GM19372 (cell line): ENCODE measurements around the gene AMBP.
"Not testable (repeated sequence)": the region's sequence is repeated elsewhere in the genome, so short reads cannot be mapped to it uniquely, and the experiment has no call there.

Source experiments
- ATAC-seq: cut with Tn5 transposase; IDR thresholded peaks from one replicate; pipeline ENCODE4 v1.9.1; 2021; ENCODE audit warnings: mild to moderate bottlenecking, low read depth, moderate library complexity; ENCODE audit not compliant: unreplicated experiment

The AMBP gene

GRCh38 chr9:114054191-114054690 is 23.9 kb downstream of the AMBP start:
- ATAC-seq, result no peak

- no peak for ATAC-seq
Measured at GRCh38 chr9:114053246-114054005, 24.7 kb downstream of the AMBP start.

GRCh38 chr9:114051706-114052105 is 26.4 kb downstream of the AMBP start:
- no peak for ATAC-seq

GRCh38 chr9:114051281-114051680 is 26.8 kb downstream of the AMBP start:
- no peak for ATAC-seq

GRCh38 chr9:114050646-114051045 is 27.5 kb downstream of the AMBP start:
- ATAC-seq, result no peak

GRCh38 chr9:114050226-114050568 is 27.9 kb downstream of the AMBP start:
- ATAC-seq, result no peak

GRCh38 chr9:114049441-114050225 is 28.5 kb downstream of the AMBP start:
- ATAC-seq, result no peak

GRCh38 chr9:114048533-114049415 is 29.3 kb downstream of the AMBP start:
- ATAC-seq, result no peak

- no peak for ATAC-seq
Measured at GRCh38 chr9:114047717-114048116, 30.4 kb downstream of the AMBP start.

GRCh38 chr9:114046875-114047274 is 31.2 kb downstream of the AMBP start:
- ATAC-seq, result no peak

- ATAC-seq, result no peak
Measured at GRCh38 chr9:114046237-114046755, 31.8 kb downstream of the AMBP start.

- ATAC-seq, result not testable (repeated sequence)
Measured at GRCh38 chr9:114043660-114044059, 34.4 kb downstream of the AMBP start.

- no peak for ATAC-seq
Measured at GRCh38 chr9:114039484-114039883, 38.6 kb downstream of the AMBP start.

GRCh38 chr9:114038724-114039313 is 39.3 kb downstream of the AMBP start:
- no peak for ATAC-seq

GRCh38 chr9:114037961-114038723 is 40.0 kb downstream of the AMBP start:
- ATAC-seq, result no peak

- no peak for ATAC-seq
Measured at GRCh38 chr9:114037249-114037648, 40.9 kb downstream of the AMBP start.

- ATAC-seq, result no peak
Measured at GRCh38 chr9:114035845-114036801, 42.0 kb downstream of the AMBP start.

GRCh38 chr9:114035221-114035844 is 42.8 kb downstream of the AMBP start:
- ATAC-seq, result no peak
